ENCODE results near the gene SCFD2. TPM values are rescaled to one million over a fixed set of nuclear protein-coding genes. Genes with fewer than 3 reads are reported as not detected.

The SCFD2 gene
- total and polyA plus RNA-seq, 10 of the 15 experiments (the other 5 are each of a cell fraction or from before 2014, with no cell fraction given): 4.8 to 37.6 (median 24.9) TPM

- TF ChIP-seq PAX5 (IDR thresholded peaks at IDR 0.05; ENCODE audit: borderline replicate concordance, low read depth, low read length) (no peak), PAX8 (IDR thresholded peaks at IDR 0.05) (no peak), EZH2 (IDR thresholded peaks at IDR 0.05; ENCODE audit: borderline replicate concordance, control insufficient read depth, low read depth, low read length) (no peak), FOXM1 (IDR thresholded peaks at IDR 0.05; ENCODE audit: low read depth, low read length) (no peak), SRF (IDR thresholded peaks at IDR 0.05; ENCODE audit: low read depth in 2 of 2, low read length in 2 of 2) (no peak)
Observed at GRCh38 chr4:53067125-53067802, 298.6 kb downstream of the SCFD2 start (continued).

GRCh38 chr4:53066155-53066554, 299.7 kb downstream of the SCFD2 start:
- Histone ChIP-seq H3K27me3 (replicated peaks in 1 of 2; ENCODE audit: control insufficient read depth in 2 of 2, insufficient read depth in 2 of 2, low read length in 1 of 2) (no peaks in the 10 kb centered on the region), H3K9ac (ENCODE audit: control insufficient read depth, insufficient read depth, low read length) (no peak overlapping the region), H2AFZ (ENCODE audit: control insufficient read depth, low read depth, low read length) (no peak overlapping the region), H3K4me1 (ENCODE audit: control insufficient read depth, insufficient read depth, low read length) (no peaks in the 10 kb centered on the region), H3K4me3 (no peak overlapping the region), H3K9me3 (replicated peaks; ENCODE audit: control insufficient read depth, insufficient read depth, low read length) (peaks cover 6% of the 10 kb centered on the region; the same call in 2 of the 3 replicates), H4K20me1 (ENCODE audit: control insufficient read depth, insufficient read depth) (no peaks in the 10 kb centered on the region), H3K79me2 (ENCODE audit: control insufficient read depth, insufficient read depth, low read length) (no peaks in the 10 kb centered on the region), H3K4me2 (ENCODE audit: control insufficient read depth, insufficient read depth) (no peak overlapping the region), H3K27ac (ENCODE audit: control insufficient read depth, insufficient read depth) (no peak overlapping the region), H3K36me3 (ENCODE audit: control insufficient read depth in 2 of 2, insufficient read depth in 2 of 2, low read length in 1 of 2) (no peaks in the 10 kb centered on the region; a peak in 2 of 4 replicates)
- ATAC-seq (no peak), DNase-seq (ENCODE audit: low read depth, low spot score) (no peak), FAIRE-seq (no peak)
- ChIA-PET CTCF (no interaction called here), POLR2A (no interaction called here), RAD21 (ENCODE audit: unreplicated experiment) (no interaction called here), SMC1A (ENCODE audit: uncharacterized antibody, unreplicated experiment) (no interaction called here)
- 100% methylated on average over 1 of the region's 1 CpG for WGBS (ENCODE audit: insufficient coverage, insufficient replicate concordance, low lambda C conversion rate, missing lambda C conversion rate)
- in situ Hi-C loops (cut with MboI): no loop called here
- no TSS peak for BruUV-seq (replicated peaks)
- intact Hi-C loops (cut with micrococcal nuclease; ENCODE audit: unreplicated experiment): no loop called here
- TF ChIP-seq KLF5 (IDR thresholded peaks at IDR 0.05; ENCODE audit: partially characterized antibody) (no peak), NR2C2 (IDR thresholded peaks at IDR 0.05; ENCODE audit: borderline replicate concordance, control insufficient read depth, insufficient read length, low read depth) (no peak), ZNF207 (IDR thresholded peaks at IDR 0.05; ENCODE audit: borderline replicate concordance) (no peak), FOXK2 (IDR thresholded peaks at IDR 0.05) (no peak), EGR1 (IDR thresholded peaks at IDR 0.05; ENCODE audit: borderline replicate concordance in 1 of 2, low read depth in 2 of 2, low read length in 2 of 2) (no peak), PML (IDR thresholded peaks at IDR 0.05; ENCODE audit: low read length) (no peak), IRF3 (IDR thresholded peaks at IDR 0.05) (no peak), SIX5 (IDR thresholded peaks at IDR 0.05; ENCODE audit: low read depth, low read length, severe bottlenecking) (no peak), IRF4 (IDR thresholded peaks at IDR 0.05; ENCODE audit: low read depth, low read length) (no peak), YBX1 (IDR thresholded peaks at IDR 0.05) (no peak), RBBP5 (conservative IDR thresholded peaks at IDR 0.05) (no peak), NKRF (conservative IDR thresholded peaks at IDR 0.05) (no peak), STAT1 (conservative IDR thresholded peaks at IDR 0.05) (no peak)
